HK-2 (cell line): ENCODE results near the gene ZNF548.

ENCODE experiments used
- DNase-seq: peaks from one replicate; pipeline ENCODE4 v3.0.0-alpha.2; 2018; ENCODE audit not compliant: unreplicated experiment

ZNF548 gene

DNA sequence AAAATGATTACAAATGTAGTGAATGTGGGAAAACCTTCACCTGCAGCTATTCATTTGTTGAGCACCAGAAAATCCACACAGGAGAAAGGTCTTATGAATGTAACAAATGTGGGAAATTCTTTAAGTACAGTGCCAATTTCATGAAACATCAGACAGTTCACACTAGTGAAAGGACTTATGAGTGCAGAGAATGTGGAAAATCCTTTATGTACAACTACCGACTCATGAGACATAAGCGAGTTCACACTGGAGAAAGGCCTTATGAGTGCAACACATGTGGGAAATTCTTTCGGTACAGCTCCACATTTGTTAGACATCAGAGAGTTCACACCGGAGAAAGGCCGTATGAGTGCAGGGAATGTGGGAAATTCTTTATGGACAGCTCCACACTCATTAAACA, 9.2 kb downstream of the ZNF548 start:
- DNase-seq, result no peak

DNA sequence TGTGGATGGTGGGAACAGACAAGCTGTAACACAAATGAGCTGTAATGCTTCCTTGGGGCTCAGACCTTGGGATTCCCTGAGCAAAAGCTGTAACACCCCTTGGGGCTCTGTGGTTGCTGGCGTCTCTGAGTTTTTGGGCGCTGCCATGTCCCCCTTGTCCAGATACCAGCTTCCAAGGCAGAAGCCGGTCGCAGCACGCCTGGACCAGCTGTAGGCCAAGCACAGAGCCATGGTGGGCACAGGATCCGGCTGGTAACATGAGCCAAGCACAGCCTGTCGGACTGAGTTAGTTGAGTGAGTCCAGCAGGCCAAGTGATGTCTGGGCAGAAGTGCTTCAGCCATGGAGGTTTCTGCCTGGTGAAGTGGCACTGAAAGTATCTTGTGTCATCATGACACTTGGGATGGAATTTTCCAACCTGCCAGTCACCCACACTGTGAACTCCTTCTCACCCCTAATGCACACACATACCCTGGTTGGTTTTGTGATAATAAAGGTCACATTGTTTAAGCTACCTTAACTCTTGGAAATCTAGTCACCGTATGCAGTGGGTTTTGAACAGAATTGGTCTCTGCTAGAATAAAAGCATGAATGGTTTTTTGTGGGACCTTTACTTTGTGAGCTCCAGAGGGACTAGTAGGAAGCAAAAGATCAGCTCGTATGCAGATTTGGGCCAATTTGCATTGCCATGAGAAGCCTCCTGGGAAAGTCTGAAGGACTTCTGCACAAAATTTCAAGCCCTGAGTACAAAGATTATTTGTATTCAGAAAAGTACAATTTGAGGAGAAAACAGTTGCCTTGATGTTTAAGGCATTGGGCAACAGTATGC, 14.3 kb downstream of the ZNF548 start:
- DNase-seq, result no peak

DNA sequence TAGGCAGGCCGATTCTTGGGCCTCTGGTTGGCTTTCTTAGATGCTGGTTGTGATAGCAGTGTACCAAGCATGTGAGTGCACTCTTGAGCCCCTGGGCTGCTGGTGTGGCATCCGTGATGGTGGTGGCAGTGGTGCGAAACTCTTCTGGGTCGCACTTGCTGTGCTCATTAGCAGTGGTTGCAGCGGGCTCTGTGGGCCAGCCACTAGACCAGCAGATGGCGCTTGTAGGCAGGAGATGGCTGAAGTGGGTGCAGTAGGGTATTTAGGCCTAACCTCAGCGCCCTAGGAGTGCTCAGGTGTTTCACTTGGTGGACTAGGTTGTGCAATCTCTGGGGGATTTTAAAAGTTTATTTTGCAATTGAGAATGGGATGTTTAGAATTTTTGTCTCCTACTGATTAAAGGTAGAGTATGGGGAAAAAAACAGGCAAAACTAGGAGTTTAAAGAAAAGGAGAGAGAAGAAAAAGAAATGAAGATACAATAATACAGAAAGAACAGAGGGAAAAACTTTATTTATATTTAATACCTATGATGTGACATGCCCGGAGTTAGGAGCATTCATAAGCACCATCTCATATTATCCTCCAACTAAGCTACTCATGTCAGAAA, 17.0 kb downstream of the ZNF548 start:
- DNase-seq, result peak; percentile 55

DNA sequence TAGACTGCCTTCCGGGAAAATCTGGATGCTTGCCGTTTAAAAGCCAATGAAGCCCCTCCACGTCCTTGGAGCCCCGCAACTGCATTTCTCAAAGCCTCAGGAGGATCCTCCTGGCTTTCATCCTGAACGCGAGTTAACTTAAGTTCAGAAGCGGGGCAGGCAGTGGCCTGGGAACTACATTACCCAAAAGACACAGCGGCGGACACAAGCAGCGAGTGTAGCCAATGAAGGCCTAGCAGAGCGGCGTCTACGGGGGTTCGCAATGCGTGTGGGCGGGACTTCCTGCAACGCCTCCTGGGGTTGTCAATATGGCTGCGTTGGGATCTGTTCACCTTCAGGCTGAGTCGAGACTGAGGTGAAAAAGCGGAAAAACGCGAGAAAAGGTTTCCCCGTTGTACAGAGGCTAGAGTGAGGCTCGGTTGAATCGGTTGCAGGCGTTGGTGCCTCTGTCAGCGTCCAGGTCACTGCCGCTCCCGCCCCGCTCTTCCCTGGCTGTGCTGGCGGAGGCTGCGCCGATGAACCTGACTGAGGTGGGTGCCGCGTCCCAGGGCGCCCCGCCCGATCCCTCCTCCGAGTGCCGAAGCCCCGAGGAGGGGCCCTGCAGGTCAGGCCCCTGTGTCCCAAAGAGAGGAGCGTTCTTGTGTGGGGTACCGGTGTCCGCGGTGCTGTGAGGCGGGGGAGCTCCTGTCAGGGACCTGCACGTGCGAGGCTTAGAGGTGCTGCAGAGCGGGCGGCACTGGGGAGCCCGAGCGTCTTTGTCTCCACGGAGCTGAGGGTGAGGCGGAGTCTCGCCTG, 21.4 kb downstream of the ZNF548 start, which contains the start of gene ZNF17:
Gene ZNF17 (plus strand): TSS at position 285 of the 795 bp plus-strand sequence. CDS start 2,455 bp downstream, outside the sequence.
- DNase-seq, result peak; percentile 93

DNA sequence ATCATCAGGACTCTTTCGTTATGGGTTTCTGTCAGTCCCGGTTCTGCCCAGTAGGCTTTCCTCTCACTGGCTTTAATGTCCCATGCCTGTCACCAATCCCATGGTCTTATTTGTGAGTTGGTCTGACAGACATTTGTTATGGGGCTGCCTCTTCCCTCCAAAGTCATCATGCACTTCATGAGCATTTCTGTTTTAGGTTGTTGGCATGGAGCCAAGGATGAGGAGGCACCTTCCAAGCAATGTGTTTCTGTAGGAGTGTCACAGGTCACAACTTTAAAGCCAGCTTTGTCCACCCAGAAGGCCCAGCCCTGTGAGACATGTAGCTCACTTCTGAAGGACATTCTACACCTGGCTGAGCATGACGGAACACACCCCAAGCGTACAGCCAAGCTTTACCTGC, 29.8 kb downstream of the ZNF548 start:
- no peak for DNase-seq

DNA sequence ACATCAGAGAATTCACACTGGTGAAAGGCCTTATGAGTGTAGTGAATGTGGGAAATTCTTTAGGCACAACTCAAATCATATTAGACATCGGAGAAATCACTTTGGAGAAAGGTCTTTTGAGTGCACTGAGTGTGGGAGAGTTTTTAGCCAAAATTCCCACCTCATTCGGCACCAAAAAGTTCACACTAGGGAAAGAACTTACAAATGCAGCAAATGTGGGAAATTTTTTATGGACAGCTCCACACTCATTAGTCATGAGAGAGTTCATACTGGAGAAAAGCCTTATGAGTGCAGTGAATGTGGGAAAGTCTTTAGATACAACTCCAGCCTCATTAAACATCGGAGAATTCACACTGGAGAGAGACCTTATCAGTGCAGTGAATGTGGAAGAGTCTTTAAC, 31.4 kb downstream of the ZNF548 start:
- no peak for DNase-seq

DNA sequence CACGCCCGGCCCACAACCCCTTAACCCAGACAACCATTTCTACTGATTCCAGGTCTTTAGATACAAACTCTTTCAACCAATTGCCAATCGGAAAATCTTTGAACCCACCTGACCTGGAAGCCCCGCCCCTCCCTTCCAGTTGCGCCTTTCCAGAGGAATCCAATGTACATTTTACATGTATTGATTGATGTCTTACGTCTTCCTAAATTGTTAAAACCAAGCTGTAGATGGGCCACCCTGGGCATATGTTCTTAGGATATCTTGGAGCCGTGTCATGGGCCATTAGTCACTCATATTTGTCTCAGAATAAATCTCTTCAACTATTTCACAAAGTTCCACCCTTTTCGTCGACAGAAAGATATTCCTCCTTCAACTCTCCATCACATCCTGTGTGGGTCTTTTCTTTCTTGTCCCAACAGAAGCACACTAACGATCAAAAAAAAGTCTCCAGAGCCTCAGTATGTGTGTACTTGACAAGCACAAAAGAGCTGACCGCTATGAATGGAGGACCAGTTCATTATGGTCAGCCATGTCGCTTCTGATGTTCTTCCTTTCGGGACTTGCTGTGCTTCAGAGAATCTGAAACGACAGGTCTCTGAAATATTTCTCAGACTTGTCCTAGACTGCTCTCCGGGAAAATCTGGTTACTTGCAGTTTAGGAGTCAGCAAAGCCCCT, 44.9 kb downstream of the ZNF548 start:
- no peak for DNase-seq

DNA sequence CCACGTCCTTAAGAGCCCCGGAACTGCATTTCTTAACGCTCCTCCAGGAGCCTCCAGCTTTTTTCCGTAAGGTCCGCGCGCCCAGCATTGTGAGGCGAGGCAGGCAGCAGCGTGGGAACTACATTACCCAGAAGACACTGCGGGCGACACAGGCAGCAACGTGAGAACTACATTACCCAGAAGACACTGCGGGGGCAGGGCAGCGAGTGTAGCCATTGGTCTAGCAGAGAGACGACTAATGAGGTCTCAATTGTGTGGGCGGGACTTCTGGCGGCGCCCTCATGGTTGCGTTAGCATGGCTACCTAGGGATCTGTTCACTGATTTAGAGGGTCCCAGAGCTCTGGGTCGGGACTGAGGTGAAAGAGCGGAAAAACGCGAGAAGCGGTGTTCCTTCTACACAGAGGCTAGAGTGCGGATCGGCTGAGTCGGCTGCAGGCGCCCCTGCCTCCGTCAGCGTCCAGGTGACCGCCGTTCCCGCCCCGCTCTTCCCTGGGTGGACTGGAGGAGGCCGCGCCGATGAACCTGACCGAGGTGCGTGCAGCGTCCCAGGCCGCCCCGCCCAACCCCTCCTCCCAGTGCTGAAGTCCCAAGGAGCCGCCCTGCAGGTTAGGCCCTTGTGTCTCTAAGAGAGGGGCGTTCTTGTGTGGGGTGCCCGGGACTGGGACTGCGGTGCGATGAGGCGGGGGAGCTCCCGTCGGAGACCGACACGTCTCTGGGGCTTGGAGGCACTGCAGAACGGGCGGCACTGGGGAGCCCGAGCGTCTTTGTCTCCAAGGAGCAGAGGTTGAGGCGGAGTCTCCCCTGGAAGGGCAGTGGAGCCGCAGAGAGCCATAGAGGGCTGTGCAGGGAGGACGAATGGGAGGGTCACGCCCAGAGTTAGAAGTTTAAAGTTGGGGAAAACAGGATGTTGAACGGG, 45.7 kb downstream of the ZNF548 start, which contains the start of gene ZNF749:
Gene ZNF749 (plus strand): TSS at position 264 of the 917 bp plus-strand sequence. CDS start 254 bp downstream, at position 518.
- peak; percentile 98 for DNase-seq

DNA sequence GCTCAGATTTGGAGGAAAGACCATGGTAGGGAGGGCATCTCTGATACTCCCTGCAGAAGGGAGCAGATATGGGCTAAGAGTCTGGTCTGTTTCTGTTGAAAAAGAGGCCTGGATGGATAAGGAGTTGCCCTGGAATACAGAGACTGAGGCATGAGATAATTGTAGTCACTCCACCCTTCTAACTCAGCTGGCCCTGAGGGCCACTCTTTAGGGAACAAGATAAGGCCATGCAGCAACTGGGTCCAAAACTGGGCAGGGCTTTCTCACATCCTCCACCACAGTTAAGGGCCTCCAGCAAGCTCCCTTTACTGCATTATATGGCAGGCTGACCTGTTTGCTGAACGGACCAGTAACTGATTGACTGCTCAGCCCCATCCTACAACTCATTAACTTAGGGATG, 46.8 kb downstream of the ZNF548 start:
- no peak for DNase-seq

DNA sequence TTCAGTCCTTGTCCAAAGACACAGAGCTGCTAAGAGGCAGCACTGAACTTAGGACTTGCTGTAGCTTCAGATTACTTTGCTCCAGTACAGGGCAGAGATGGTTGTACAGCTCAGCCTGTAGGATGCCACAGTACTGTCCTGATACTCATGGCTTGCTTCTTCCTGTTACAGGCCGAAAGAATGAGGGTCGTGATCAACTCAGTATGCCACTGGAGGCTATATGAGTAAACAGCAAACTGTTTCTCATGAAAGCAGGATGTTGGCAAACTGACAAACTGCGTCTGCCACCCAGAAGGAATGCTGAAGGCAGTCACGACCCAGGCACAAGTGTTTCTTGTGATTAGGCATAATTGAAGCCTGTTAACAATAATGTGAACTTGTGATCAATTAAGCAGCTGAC, 48.3 kb downstream of the ZNF548 start:
- DNase-seq, result no peak

DNA sequence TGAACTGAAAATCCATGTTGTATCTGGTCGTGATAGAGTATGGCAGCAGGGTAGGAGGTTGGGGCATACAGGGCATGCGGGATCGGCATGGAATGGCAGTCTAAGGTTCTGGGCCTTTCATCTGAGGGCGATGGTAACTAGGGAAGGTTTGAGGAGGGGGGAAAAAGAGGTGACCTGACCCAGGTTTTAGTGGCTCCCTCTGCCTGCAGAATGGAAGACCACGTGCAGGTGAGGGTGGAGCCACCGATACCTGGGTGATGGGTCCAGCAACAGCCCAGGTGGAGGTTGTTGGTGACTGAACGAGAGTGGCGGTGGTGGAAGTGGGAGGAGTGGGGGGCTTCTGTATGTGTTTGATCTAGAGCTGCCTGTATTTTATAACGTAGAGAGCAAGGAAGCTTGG, 49.3 kb downstream of the ZNF548 start:
- DNase-seq, result no peak

DNA sequence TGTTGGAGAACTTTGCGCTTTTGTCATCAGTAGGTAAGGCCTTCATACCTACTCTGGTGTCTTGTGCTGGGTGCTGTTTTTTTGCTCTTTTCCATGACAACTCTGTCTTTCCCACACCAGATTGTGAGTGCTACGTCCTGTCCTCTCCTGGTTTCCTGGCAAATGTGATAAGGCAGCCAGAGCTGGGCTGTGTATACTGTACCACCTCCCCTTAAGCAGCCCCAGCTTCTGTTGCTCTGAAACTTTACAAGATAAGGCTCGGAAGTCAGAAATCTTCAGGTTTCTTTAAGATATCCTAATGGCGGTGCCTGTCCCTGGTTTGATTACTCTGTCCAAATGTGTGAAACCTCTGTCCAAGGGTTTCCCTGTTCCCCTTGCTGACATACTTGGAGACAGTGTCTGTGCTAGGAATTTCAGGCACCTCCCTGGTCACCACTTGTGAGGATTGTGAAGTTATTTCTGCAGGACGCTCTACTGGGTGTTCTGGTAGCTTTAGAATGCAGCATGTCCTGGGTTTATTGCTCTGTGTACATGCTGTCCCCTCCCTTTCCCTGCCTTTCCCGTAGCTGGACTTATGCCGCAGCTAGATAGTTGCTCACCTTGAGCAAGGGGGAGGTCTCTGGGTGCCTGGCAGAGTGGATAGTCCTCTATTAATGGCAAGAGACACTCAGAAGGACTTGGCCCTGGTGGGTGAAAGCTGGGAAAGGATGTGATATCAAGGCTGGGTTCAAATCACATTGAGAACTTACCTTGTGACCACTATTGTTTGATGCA, 52.5 kb downstream of the ZNF548 start:
- DNase-seq, result no peak

DNA sequence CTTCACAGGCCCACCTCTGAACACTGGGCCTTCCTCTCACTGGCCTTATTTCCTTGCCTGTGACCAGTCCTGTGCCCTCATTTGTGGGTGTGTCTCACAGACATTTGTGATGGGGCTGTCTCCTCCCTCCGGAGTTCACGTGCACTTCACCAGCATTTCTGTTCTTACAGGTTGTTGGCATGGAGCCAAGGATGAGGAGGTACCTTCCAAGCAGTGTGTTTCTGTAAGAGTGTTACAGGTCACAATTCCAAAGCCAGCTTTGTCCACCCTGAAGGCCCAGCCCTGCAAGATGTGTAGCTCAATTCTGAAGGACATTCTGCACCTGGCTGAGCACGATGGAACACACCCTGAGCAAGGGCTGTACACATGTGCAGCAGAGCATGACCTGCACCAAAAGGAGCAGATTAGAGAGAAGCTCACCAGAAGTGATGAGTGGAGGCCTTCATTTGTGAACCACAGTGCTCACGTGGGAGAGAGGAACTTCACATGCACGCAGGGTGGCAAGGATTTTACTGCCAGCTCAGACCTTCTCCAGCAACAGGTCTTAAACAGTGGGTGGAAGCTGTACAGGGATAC, 53.6 kb downstream of the ZNF548 start:
- no peak for DNase-seq

DNA sequence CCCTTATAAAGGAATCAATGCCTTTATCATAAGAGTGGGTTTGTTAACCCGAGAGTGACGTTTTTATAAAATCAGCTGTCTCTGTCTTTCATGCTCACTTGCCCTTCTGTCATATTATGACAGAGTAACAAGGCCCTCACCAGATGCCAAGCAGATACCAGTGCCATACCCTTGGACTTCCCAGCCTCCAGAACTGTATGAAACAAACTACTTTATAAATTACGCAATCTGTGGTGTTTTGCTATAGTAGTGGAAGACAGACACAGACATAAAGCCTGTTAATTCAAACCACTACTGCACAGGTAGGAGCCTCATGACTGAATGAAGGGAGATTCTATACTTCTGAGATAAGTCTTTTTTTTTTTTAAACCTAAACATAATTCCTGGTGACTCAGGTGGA, 62.7 kb downstream of the ZNF548 start:
- no peak for DNase-seq
